Testis (tissue), 3 donors: ENCODE data around the gene NOX5. TPM values are rescaled to one million over a fixed set of nuclear protein-coding genes. Genes with fewer than 3 reads are reported as not detected.

Experiments
- DNase-seq: peaks from one replicate; pipeline ENCODE4 v3.0.0-alpha.2; 2019
- H3K27ac ChIP-seq, 2 donors: fragments of 200-600 bp; sonication (generic); one replicate each; pipeline ENCODE4 v1.5.1; 2019
- H3K27me3 ChIP-seq: fragments of 200-600 bp; sonication (generic); one replicate; pipeline ENCODE4 v1.5.1; 2019
- H3K36me3 ChIP-seq: fragments of 200-600 bp; sonication (generic); one replicate; pipeline ENCODE4 v1.5.1; 2017; ENCODE audit warnings: low read depth; ENCODE audit errors: missing control alignments
- H3K4me1 ChIP-seq: fragments of 200-600 bp; sonication (generic); one replicate; pipeline ENCODE4 v1.5.1; 2019
- H3K4me3 ChIP-seq, 2 donors: fragments of 200-600 bp; sonication (generic); one replicate each; pipeline ENCODE4 v1.5.1; 2017 to 2019
- H3K9me3 ChIP-seq: fragments of 200-600 bp; sonication (generic); one replicate; pipeline ENCODE4 v1.5.1; 2017
- POLR2A ChIP-seq: fragments of 450-650 bp; IDR thresholded peaks from one replicate; pipeline ENCODE4 v1.6.1; 2017; ENCODE audit warnings: antibody characterized with exemption, mild to moderate bottlenecking, moderate library complexity
- WGBS, 2 donors: methylation state at CpG; one replicate each; pipeline ENCODE4 v1.1.5; 2018; 5-methylcytosine and 5-hydroxymethylcytosine counted together
- intact Hi-C: fragments of 100-400 bp; cut with DNase I; formaldehyde crosslinking; loops from one replicate; pipeline ENCODE4 v1.15.1; 2023; ENCODE audit warnings: low total_unique reads
- polyA plus RNA-seq: library from polyadenylated mRNA; stranded (reverse); fragments of 350-450 nt; fragmentation: Illumina TruSeq; extraction: RNeasy Lipid Tissue Mini Kit (QIAGEN cat#74804); gene quantifications from one replicate; pipeline ENCODE4 v1.2.3, GENCODE V29; 2014; ENCODE audit warnings: low read depth, low replicate concordance; ENCODE audit not compliant: insufficient read depth
- total RNA-seq, 2 donors: library from RNA; depleted of rRNA; stranded (reverse); fragments of >200 nt; gene quantifications; one replicate each; pipeline ENCODE4 v1.2.3, GENCODE V29; 2016
- TF ChIP-seq, protein P1 (sequence below), 3 experiments: fragments of 450-650 bp in 2 of 3; fragments of 200-600 bp in 1 of 3; sonication (generic) in 1 of 3; IDR thresholded peaks; one replicate each; pipeline ENCODE4 v1.5.1; 2016 to 2019; ENCODE audit warnings: antibody characterized with exemption in 3 of 3, mild to moderate bottlenecking in 2 of 3, moderate library complexity in 1 of 3

The NOX5 gene
- total and polyA plus RNA-seq, 3 donors from 2014 or later: 7.9 to 12.2 (median 10.7) TPM

DNA sequence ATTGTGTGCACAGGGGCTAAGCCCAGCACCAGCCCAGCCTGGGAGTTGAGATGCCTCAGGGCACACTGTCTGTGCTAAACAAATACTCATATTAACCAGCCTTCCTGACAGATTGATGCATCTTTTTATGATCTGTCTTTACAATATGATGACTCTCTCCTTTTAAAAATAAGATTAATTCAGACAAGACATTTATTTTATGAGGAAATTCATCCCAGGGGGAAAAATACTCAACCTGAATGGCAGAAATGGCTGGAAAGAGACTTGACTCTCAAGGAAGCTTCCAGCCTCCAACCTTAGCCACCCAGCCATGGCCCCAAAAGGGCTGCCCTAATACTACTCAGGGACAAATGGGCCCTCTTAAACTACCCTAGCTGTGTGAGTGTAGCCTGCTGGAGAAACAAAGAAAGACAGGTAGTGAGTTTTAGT lies 46.9 kb downstream of the NOX5 start:
- no peak overlapping the region for H3K27ac ChIP-seq
- no peaks in the 10 kb centered on the region for H3K27me3 ChIP-seq
- no peaks in the 10 kb centered on the region for H3K36me3 ChIP-seq
- H3K9me3 ChIP-seq: no peaks in the 10 kb centered on the region
- no peak for DNase-seq
- H3K4me1 ChIP-seq: peaks cover 7% of the 10 kb centered on the region
- H3K4me3 ChIP-seq: no peak overlapping the region
- no peak for TF ChIP-seq POLR2A
- TF ChIP-seq, protein P1, sequence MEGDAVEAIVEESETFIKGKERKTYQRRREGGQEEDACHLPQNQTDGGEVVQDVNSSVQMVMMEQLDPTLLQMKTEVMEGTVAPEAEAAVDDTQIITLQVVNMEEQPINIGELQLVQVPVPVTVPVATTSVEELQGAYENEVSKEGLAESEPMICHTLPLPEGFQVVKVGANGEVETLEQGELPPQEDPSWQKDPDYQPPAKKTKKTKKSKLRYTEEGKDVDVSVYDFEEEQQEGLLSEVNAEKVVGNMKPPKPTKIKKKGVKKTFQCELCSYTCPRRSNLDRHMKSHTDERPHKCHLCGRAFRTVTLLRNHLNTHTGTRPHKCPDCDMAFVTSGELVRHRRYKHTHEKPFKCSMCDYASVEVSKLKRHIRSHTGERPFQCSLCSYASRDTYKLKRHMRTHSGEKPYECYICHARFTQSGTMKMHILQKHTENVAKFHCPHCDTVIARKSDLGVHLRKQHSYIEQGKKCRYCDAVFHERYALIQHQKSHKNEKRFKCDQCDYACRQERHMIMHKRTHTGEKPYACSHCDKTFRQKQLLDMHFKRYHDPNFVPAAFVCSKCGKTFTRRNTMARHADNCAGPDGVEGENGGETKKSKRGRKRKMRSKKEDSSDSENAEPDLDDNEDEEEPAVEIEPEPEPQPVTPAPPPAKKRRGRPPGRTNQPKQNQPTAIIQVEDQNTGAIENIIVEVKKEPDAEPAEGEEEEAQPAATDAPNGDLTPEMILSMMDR (IDR thresholded peaks at IDR 0.05): no peak
- intact Hi-C loops: loop anchor here (10.0 kb wide), 1 partner anchor 203 kb away; no protein-coding TSS in a partner anchor

DNA sequence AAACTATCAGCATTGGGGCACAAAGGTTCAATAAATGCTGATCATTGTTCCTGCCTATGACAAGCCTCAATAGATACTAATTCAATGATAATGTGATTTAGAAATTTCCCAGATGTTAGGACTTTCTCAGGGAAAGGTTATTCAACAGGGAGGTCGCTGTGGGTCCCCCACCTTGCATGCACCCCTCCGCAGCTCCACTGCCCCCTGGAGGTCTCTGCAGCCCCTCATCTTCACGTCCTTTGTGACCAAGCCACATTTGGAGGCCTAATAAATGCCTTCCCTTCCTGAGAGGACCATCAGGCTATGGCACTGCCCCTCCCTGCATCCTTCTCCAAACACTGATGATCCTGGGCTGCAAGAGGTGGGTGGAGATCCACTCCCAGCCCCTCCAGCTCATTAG lies 50.2 kb downstream of the NOX5 start:
- H3K27me3 ChIP-seq: no peaks in the 10 kb centered on the region
- TF ChIP-seq POLR2A: no peak
- TF ChIP-seq, protein P1 (IDR thresholded peaks at IDR 0.05): no peak
- H3K4me1 ChIP-seq: peaks cover 5% of the 10 kb centered on the region
- DNase-seq: no peak
- no peaks in the 10 kb centered on the region for H3K36me3 ChIP-seq
- H3K4me3 ChIP-seq: no peak overlapping the region
- H3K9me3 ChIP-seq: no peaks in the 10 kb centered on the region
- WGBS, 2 donors: 86 to 91% methylated on average over 3 of the region's 3 CpGs
- H3K27ac ChIP-seq: no peak overlapping the region
- intact Hi-C loops: loop anchor here (10.0 kb wide), 1 partner anchor 200 kb away; no protein-coding TSS in a partner anchor

DNA sequence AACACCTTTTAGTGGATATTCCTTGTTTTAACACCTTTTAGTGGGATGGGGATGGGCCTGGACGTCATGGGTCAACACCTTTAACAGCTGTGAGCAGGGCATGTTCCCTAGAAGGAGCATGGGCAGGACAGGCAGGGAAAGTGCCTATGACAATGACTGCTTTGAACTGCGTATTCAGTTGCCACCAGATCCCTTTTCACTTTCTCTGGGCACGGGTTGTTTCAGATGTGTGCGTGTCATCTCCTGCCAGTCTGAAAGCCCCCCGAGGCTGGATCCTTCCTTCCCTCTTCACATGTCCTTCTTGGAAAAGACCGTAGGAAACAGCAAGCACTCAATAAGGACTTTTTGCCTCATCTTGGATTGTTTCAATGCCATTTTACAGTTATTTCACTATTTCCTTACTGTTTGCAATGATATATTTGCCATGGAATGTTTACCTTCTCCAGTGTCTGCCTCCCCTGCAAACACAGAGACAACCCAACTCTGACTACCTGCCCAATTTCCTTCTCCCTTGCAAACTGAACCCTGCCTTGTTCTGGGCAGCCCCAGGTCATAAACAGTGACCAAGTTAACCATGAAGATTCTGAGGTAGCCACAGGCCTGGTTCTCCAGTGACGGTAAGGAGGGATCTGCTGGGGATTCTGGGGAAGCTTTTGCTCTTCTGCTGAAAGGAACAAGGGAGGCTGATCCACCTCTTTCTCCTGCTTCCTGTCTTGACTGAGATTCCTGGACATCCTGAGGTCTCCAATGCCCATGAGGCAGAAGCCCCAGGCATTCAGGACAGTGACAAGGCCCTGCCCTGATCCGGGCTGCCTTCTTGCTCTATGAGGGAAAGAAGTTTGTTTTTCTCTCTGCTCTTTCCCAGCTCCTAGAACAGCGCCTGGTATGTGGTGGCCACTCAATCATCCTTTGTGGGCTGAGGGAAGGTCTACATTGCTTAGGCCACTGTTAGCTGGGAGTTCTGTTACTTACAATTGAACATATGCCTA lies 51.8 kb downstream of the NOX5 start:
- no peaks in the 10 kb centered on the region for H3K4me1 ChIP-seq
- DNase-seq: no peak
- TF ChIP-seq POLR2A: no peak
- TF ChIP-seq, protein P1 (IDR thresholded peaks at IDR 0.05): no peak
- intact Hi-C loops: loop anchor here (10.0 kb wide), 1 partner anchor 198 kb away; no protein-coding TSS in a partner anchor
- H3K36me3 ChIP-seq: no peaks in the 10 kb centered on the region
- WGBS, 2 donors: 93 to 95% methylated on average over 9 of the region's 9 CpGs
- H3K4me3 ChIP-seq: no peak overlapping the region
- no peak overlapping the region for H3K27ac ChIP-seq
- H3K27me3 ChIP-seq: no peaks in the 10 kb centered on the region
- no peaks in the 10 kb centered on the region for H3K9me3 ChIP-seq

DNA sequence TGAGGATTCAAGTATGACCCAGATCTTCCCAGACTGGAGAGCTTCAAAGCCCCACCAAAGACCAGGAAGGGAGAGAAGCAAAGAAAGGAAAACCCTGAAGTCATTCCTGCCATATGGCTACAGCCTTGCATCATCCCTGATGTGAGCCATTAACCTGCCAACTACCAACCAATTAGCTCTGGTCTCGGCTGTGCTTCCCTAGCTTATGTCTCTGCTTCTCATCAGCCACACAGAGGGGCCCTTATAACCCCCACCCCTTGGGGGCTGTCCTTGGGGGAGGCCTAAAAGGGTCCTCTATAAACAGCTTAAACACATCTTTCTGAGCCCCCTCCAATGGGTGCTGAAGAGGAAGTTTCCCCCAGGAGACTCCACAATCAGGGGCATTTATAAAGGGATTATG lies 52.8 kb downstream of the NOX5 start:
- no peaks in the 10 kb centered on the region for H3K36me3 ChIP-seq
- H3K27ac ChIP-seq: no peak overlapping the region
- no peaks in the 10 kb centered on the region for H3K9me3 ChIP-seq
- DNase-seq: no peak
- intact Hi-C loops: loop anchor here (10.0 kb wide), 1 partner anchor 198 kb away; no protein-coding TSS in a partner anchor
- H3K4me1 ChIP-seq: no peaks in the 10 kb centered on the region
- no peaks in the 10 kb centered on the region for H3K27me3 ChIP-seq
- H3K4me3 ChIP-seq: no peak overlapping the region
- WGBS, 2 donors: 89 to 100% methylated on average over 1 of the region's 1 CpG
- TF ChIP-seq, protein P1 (IDR thresholded peaks at IDR 0.05): no peak
